ENCODE data around the gene OXT. TPM values are rescaled to one million over a fixed set of nuclear protein-coding genes. Genes with fewer than 3 reads are reported as not detected.

Gene OXT
- total RNA-seq, 1 donor from 2014 or later = not detected

- H3K27ac Mint-ChIP-seq = peak overlapping the region; percentile 94
- no peak for TF ChIP-seq CTCF (IDR thresholded peaks at IDR 0.05; ENCODE audit: unreplicated experiment)
- peaks cover 26% of the 10 kb centered on the region for H3K4me1 Mint-ChIP-seq (ENCODE audit: low read depth)
- peaks cover 15% of the 10 kb centered on the region for H3K36me3 Mint-ChIP-seq (ENCODE audit: insufficient read depth)
- peak overlapping the region; percentile 63 for H3K4me3 Mint-ChIP-seq (ENCODE audit: low read depth)
- DNase-seq (ENCODE audit: low spot score, unreplicated experiment) = no peak
- H3K9me3 Mint-ChIP-seq (ENCODE audit: low read depth) = no peaks in the 10 kb centered on the region
- H3K27me3 Mint-ChIP-seq = no peaks in the 10 kb centered on the region
Measured at GRCh38 chr20:3041854-3042409, 29.5 kb upstream of the OXT start.

- no peak for TF ChIP-seq CTCF (IDR thresholded peaks at IDR 0.05; ENCODE audit: unreplicated experiment)
- Mint-ChIP-seq H3K27me3 (no peaks in the 10 kb centered on the region), H3K4me1 (ENCODE audit: low read depth) (peaks cover 28% of the 10 kb centered on the region), H3K4me3 (ENCODE audit: low read depth) (peak overlapping the region; percentile 63), H3K27ac (peak overlapping the region; percentile 94), H3K9me3 (ENCODE audit: low read depth) (no peaks in the 10 kb centered on the region), H3K36me3 (ENCODE audit: insufficient read depth) (peaks cover 17% of the 10 kb centered on the region)
- DNase-seq (ENCODE audit: low spot score, unreplicated experiment) = no peak
Measured at GRCh38 chr20:3042625-3043024, 28.8 kb upstream of the OXT start.

GRCh38 chr20:3043322-3043721 is 28.1 kb upstream of the OXT start, which contains the start of gene GNRH2:
Gene GNRH2 (plus strand): TSS chr20:3043622. CDS start chr20:3044415, 793 bp downstream.
- H3K27ac Mint-ChIP-seq = peak within 1 kb of the TSS; percentile 94
- H3K4me1 Mint-ChIP-seq (ENCODE audit: low read depth) = peaks cover 28% of the 10 kb centered on the region
- H3K36me3 Mint-ChIP-seq (ENCODE audit: insufficient read depth) = peaks cover 18% of the 10 kb centered on the region
- H3K9me3 Mint-ChIP-seq (ENCODE audit: low read depth) = no peaks in the 10 kb centered on the region
- TF ChIP-seq CTCF (IDR thresholded peaks at IDR 0.05; ENCODE audit: unreplicated experiment) = no peak
- H3K27me3 Mint-ChIP-seq = no peaks in the 10 kb centered on the region
- peak within 1 kb of the TSS; percentile 63 for H3K4me3 Mint-ChIP-seq (ENCODE audit: low read depth)
- DNase-seq (ENCODE audit: low spot score, unreplicated experiment) = no peak

- Mint-ChIP-seq H3K9me3 (ENCODE audit: low read depth) (no peaks in the 10 kb centered on the region), H3K36me3 (ENCODE audit: insufficient read depth) (peaks cover 16% of the 10 kb centered on the region), H3K27me3 (no peaks in the 10 kb centered on the region), H3K4me3 (ENCODE audit: low read depth) (peak overlapping the region; percentile 78), H3K27ac (no peak overlapping the region), H3K4me1 (ENCODE audit: low read depth) (peaks cover 28% of the 10 kb centered on the region)
- TF ChIP-seq CTCF (IDR thresholded peaks at IDR 0.05; ENCODE audit: unreplicated experiment) = no peak
- DNase-seq (ENCODE audit: low spot score, unreplicated experiment) = no peak
Measured at GRCh38 chr20:3044336-3044965, 27.0 kb upstream of the OXT start.

GRCh38 chr20:3045042-3045815 is 26.2 kb upstream of the OXT start:
- Mint-ChIP-seq H3K36me3 (ENCODE audit: insufficient read depth) (peaks cover 15% of the 10 kb centered on the region), H3K9me3 (ENCODE audit: low read depth) (no peaks in the 10 kb centered on the region), H3K27ac (peak overlapping the region; percentile 71), H3K27me3 (no peaks in the 10 kb centered on the region), H3K4me1 (ENCODE audit: low read depth) (peaks cover 28% of the 10 kb centered on the region), H3K4me3 (ENCODE audit: low read depth) (peak overlapping the region; percentile 78)
- TF ChIP-seq CTCF (IDR thresholded peaks at IDR 0.05; ENCODE audit: unreplicated experiment) = no peak
- no peak for DNase-seq (ENCODE audit: low spot score, unreplicated experiment)
